Erythroblast (primary cell): ENCODE measurements around the gene CFAP70.

ENCODE experiments used
- GATA1 ChIP-seq: IDR thresholded peaks from 2 replicates; pipeline ENCODE4 v1.6.1; 2011; ENCODE audit warnings: low read depth, mild to moderate bottlenecking, control low read depth, low read length, moderate library complexity
- POLR2A ChIP-seq: IDR thresholded peaks from 2 replicates; pipeline ENCODE4 v1.6.1; 2011; ENCODE audit warnings: mild to moderate bottlenecking, low read length

DNA sequence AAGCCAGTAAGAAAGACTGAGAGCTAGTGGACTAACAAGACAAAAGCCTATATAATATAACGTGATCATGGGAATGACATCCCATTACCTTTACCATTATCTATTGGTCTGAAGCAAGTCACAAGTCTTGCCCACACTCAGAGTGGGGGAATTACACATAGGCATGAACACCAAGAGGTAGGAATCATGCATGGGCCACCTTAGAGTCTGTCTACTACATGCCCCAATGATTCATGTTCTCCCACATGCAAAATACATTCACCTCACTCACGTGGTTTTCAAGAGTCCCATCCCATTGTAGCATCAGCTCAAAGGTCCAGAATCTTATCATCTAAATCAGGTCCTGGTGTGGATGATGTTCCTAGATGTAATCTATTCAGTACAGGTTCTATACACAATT is 141.0 kb downstream of the CFAP70 start:
- TF ChIP-seq POLR2A (no peak), GATA1 (no peak)
